Peyer's patch (tissue), 4 donors: ENCODE measurements around the gene EFCAB7. TPM values are rescaled to one million over a fixed set of nuclear protein-coding genes. Genes with fewer than 3 reads are reported as not detected.

Experiments used
- DNase-seq, 3 donors: peaks; one replicate each; pipeline ENCODE4 v3.0.0-alpha.2; 2017 to 2019
- H3K27ac ChIP-seq, 4 donors: fragments of 200-600 bp; sonication (generic); one replicate each; pipeline ENCODE4 v1.5.1; 2016 to 2019
- H3K27me3 ChIP-seq, 2 donors: fragments of 200-600 bp; sonication (generic); one replicate each; pipeline ENCODE4 v1.5.1; 2019
- H3K36me3 ChIP-seq, 3 donors: fragments of 200-600 bp; sonication (generic); one replicate each; pipeline ENCODE4 v1.5.1; 2016 to 2019
- H3K4me1 ChIP-seq, 4 donors: fragments of 200-600 bp; sonication (generic); one replicate each; pipeline ENCODE4 v1.5.1; 2016 to 2019
- H3K4me3 ChIP-seq, 4 donors: fragments of 200-600 bp; sonication (generic); 1 replicate in 3 of 4; 2 replicates in 1 of 4; pipeline ENCODE4 v1.5.1; 2016 to 2019; ENCODE audit warnings: mild to moderate bottlenecking in 1 of 4
- H3K9me3 ChIP-seq, 4 donors: fragments of 200-600 bp; sonication (generic); one replicate each; pipeline ENCODE4 v1.5.1; 2016 to 2019; ENCODE audit warnings: mild to moderate bottlenecking in 1 of 4
- CTCF ChIP-seq, 6 experiments: fragments of 450-650 bp in 4 of 6; fragments of 200-600 bp in 2 of 6; sonication (generic) in 1 of 6; IDR thresholded peaks; one replicate each; pipeline ENCODE4 v1.5.1; 2017 to 2019; ENCODE audit warnings: antibody characterized with exemption in 6 of 6, mild to moderate bottlenecking in 3 of 6, moderate library complexity in 1 of 6
- POLR2A ChIP-seq, 2 donors: fragments of 450-650 bp; IDR thresholded peaks; one replicate each; pipeline ENCODE4 v1.5.1; 2017; ENCODE audit warnings: antibody characterized with exemption in 2 of 2, mild to moderate bottlenecking in 2 of 2, moderate library complexity in 2 of 2
- total RNA-seq, 4 donors: library from RNA; depleted of rRNA; stranded (reverse); fragments of >200 nt; gene quantifications; one replicate each; pipeline ENCODE4 v1.1.0, GENCODE V29; 2016

Gene EFCAB7
- total RNA-seq, 4 donors from 2014 or later: 2.1 to 10.7 (median 5.3) TPM

GRCh38 chr1:63497577-63497976 is 25.7 kb upstream of the EFCAB7 start:
- H3K36me3 ChIP-seq: no peaks in the 10 kb centered on the region
- TF ChIP-seq POLR2A (IDR thresholded peaks at IDR 0.05) (no peak), CTCF (IDR thresholded peaks at IDR 0.05) (no peak)
- H3K4me1 ChIP-seq: no peaks in the 10 kb centered on the region
- H3K9me3 ChIP-seq: no peaks in the 10 kb centered on the region
- DNase-seq: no peak
- H3K27ac ChIP-seq: no peak overlapping the region
- H3K4me3 ChIP-seq: no peak overlapping the region
- H3K27me3 ChIP-seq: no peaks in the 10 kb centered on the region

GRCh38 chr1:63498106-63498505 is 25.2 kb upstream of the EFCAB7 start:
- H3K27me3 ChIP-seq: no peaks in the 10 kb centered on the region
- no peak for DNase-seq
- no peaks in the 10 kb centered on the region for H3K9me3 ChIP-seq

GRCh38 chr1:63501256-63501655 is 22.1 kb upstream of the EFCAB7 start:
- Histone ChIP-seq H3K27ac (no peak overlapping the region), H3K36me3 (no peaks in the 10 kb centered on the region), H3K4me3 (no peak overlapping the region), H3K9me3 (no peaks in the 10 kb centered on the region), H3K4me1 (no peaks in the 10 kb centered on the region), H3K27me3 (no peaks in the 10 kb centered on the region)
- DNase-seq: no peak
- no peak for TF ChIP-seq CTCF (IDR thresholded peaks at IDR 0.05)
- TF ChIP-seq POLR2A (IDR thresholded peaks at IDR 0.05): no peak

More at GRCh38 chr1:63498106-63498505, 25.2 kb upstream of the EFCAB7 start:
- Histone ChIP-seq H3K36me3 (no peaks in the 10 kb centered on the region), H3K4me1 (no peaks in the 10 kb centered on the region), H3K4me3 (no peak overlapping the region), H3K27ac (no peak overlapping the region)
- TF ChIP-seq CTCF (IDR thresholded peaks at IDR 0.05) (no peak), POLR2A (IDR thresholded peaks at IDR 0.05) (no peak)

DNA sequence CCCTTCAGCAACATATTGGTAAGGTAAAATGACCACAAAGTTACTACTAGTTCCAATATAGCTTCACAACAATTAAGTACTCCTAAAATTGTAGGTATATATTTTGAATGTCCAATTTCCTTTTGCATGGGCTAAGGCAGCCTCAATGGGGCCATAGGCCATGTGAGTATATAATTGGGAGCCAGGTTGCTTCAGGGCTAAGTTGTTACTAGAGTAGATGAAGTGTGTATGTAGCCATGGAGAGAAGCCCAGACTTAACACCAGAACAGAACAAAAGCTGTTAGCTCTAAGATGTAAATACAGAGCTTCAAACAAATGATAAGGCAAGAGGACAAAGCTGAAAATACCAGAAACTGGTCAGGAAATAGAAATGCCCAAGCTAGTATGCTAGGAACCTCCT is 16.5 kb upstream of the EFCAB7 start:
- Histone ChIP-seq H3K27me3 (no peaks in the 10 kb centered on the region), H3K4me1 (no peaks in the 10 kb centered on the region), H3K27ac (no peak overlapping the region), H3K36me3 (no peaks in the 10 kb centered on the region), H3K9me3 (no peaks in the 10 kb centered on the region), H3K4me3 (no peak overlapping the region)
- TF ChIP-seq CTCF (IDR thresholded peaks at IDR 0.05) (no peak), POLR2A (IDR thresholded peaks at IDR 0.05) (no peak)
- no peak for DNase-seq

- no peak overlapping the region for H3K4me3 ChIP-seq
- no peaks in the 10 kb centered on the region for H3K27me3 ChIP-seq
- no peaks in the 10 kb centered on the region for H3K36me3 ChIP-seq
- DNase-seq: no peak
- no peak overlapping the region for H3K27ac ChIP-seq
- H3K9me3 ChIP-seq: no peaks in the 10 kb centered on the region
- no peak for TF ChIP-seq CTCF (IDR thresholded peaks at IDR 0.05)
- TF ChIP-seq POLR2A (IDR thresholded peaks at IDR 0.05): no peak
- H3K4me1 ChIP-seq: no peaks in the 10 kb centered on the region
Observed at GRCh38 chr1:63509718-63510117, 13.6 kb upstream of the EFCAB7 start.

DNA sequence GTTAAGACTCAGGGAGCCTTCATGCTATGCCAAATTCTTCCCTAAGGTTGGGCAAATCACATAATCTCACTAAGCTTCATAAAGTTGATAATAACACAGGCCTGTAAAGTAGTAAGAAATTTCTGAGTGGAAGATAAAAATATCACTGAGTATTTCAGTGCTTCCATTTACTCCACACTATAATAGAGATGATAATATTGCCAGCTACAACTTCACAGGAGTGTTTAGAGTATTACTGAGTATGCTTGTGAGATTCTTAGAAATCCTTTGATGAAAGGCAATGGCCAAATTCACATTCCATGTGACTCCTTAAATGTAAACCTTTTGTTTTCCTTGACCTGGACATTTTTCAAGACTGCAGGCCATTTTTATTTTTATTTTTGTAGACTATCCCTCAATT is 10.7 kb upstream of the EFCAB7 start:
- no peak for DNase-seq
- no peaks in the 10 kb centered on the region for H3K36me3 ChIP-seq
- H3K27ac ChIP-seq: no peak overlapping the region
- no peaks in the 10 kb centered on the region for H3K4me1 ChIP-seq
- H3K27me3 ChIP-seq: no peaks in the 10 kb centered on the region
- H3K9me3 ChIP-seq: no peaks in the 10 kb centered on the region
- TF ChIP-seq CTCF (IDR thresholded peaks at IDR 0.05) (no peak), POLR2A (IDR thresholded peaks at IDR 0.05) (no peak)
- H3K4me3 ChIP-seq: no peak overlapping the region
